Cardiac muscle cell (in vitro differentiated cells and primary cell): ENCODE data around the gene ABHD16B. TPM values are rescaled to one million over a fixed set of nuclear protein-coding genes. Genes with fewer than 3 reads are reported as not detected.

Experiments
- DNase-seq, 2 donors: peaks; one replicate each; pipeline versions ENCODE4 v3.0.0 to v3.0.0-alpha.2; 2010 to 2017; ENCODE audit warnings: low read depth in 1 of 2, low spot score in 1 of 2
- H3K27ac ChIP-seq: fragments of 200-600 bp; sonication (generic); 2 replicates; pipeline ENCODE4 v1.5.1; 2016
- H3K27me3 ChIP-seq: fragments of 200-600 bp; sonication (generic); 2 replicates; pipeline ENCODE4 v1.6.0; 2016; ENCODE audit warnings: control low read depth
- H3K36me3 ChIP-seq: fragments of 200-600 bp; sonication (generic); 2 replicates; pipeline ENCODE4 v1.5.1; 2016; ENCODE audit warnings: control low read depth
- H3K4me1 ChIP-seq: fragments of 200-600 bp; sonication (generic); 2 replicates; pipeline ENCODE4 v1.8.1; 2017; ENCODE audit warnings: low read depth, mild to moderate bottlenecking, mixed run types
- H3K4me3 ChIP-seq: fragments of 200-600 bp; sonication (generic); 2 replicates; pipeline ENCODE4 v1.5.1; 2016; ENCODE audit warnings: mild to moderate bottlenecking
- H3K9me3 ChIP-seq: fragments of 200-600 bp; sonication (generic); 2 replicates; pipeline ENCODE4 v1.5.1; 2017; ENCODE audit warnings: low read depth, mild to moderate bottlenecking, control low read depth
- CTCF ChIP-seq: IDR thresholded peaks from 2 replicates; pipeline ENCODE4 v1.5.1; 2012; ENCODE audit warnings: low read depth, mild to moderate bottlenecking, low read length
- polyA plus RNA-seq: library from polyadenylated mRNA; unstranded; fragments of >200 nt; fragmentation: Nextera tagmentation; extraction: Ambion mirVana; gene quantifications from 2 replicates; pipeline ENCODE4 v1.2.1, GENCODE V29; 2016
- total RNA-seq: library from RNA; depleted of rRNA; stranded (reverse); fragments of >200 nt; gene quantifications from 2 replicates; pipeline ENCODE4 v1.2.3, GENCODE V29; 2016

The ABHD16B gene
- total and polyA plus RNA-seq, 2 experiments from 2014 or later, result 3.4 TPM; not detected in 1

- Histone ChIP-seq H3K27ac (peak overlapping the region; percentile 41), H3K36me3 (no peaks in the 10 kb centered on the region), H3K4me3 (no peak overlapping the region), H3K4me1 (peaks cover 13% of the 10 kb centered on the region), H3K9me3 (no peaks in the 10 kb centered on the region), H3K27me3 (no peaks in the 10 kb centered on the region)
- no peak for DNase-seq
- no peak for TF ChIP-seq CTCF
Measured at GRCh38 chr20:63908008-63908682, 46.8 kb downstream of the ABHD16B start.

- peaks cover 13% of the 10 kb centered on the region for H3K4me1 ChIP-seq
- no peaks in the 10 kb centered on the region for H3K9me3 ChIP-seq
- no peaks in the 10 kb centered on the region for H3K36me3 ChIP-seq
- no peaks in the 10 kb centered on the region for H3K27me3 ChIP-seq
- peak in 1 of 2 donors; percentile 27 for DNase-seq
- H3K4me3 ChIP-seq, result no peak overlapping the region
- TF ChIP-seq CTCF, result no peak
- no peak overlapping the region for H3K27ac ChIP-seq
Measured at GRCh38 chr20:63911176-63911575, 49.9 kb downstream of the ABHD16B start.

Other genes with a start within 250 kb of the ABHD16B start
- gene GMEB2, start 234.4 kb upstream of the ABHD16B start, total RNA-seq, result 10.9 and 15.4 TPM in 2 replicates
- 10.8 and 11.4 TPM in 2 replicates for gene GMEB2, start 234.4 kb upstream of the ABHD16B start, polyA plus RNA-seq
- gene STMN3, start 208.1 kb upstream of the ABHD16B start, total RNA-seq, result 6.6 and 18.4 TPM in 2 replicates
- 5.7 and 9.9 TPM in 2 replicates for gene STMN3, start 208.1 kb upstream of the ABHD16B start, polyA plus RNA-seq
- 14.9 TPM in 2 replicates for gene RTEL1, start 203.2 kb upstream of the ABHD16B start, total RNA-seq
- gene RTEL1, start 203.2 kb upstream of the ABHD16B start, polyA plus RNA-seq, result 14.8 and 15.8 TPM in 2 replicates
- 9.5 and 10.3 TPM in 2 replicates for gene TNFRSF6B, start 164.8 kb upstream of the ABHD16B start, total RNA-seq
- gene TNFRSF6B, start 164.8 kb upstream of the ABHD16B start, polyA plus RNA-seq, result 3.3 and 4.9 TPM in 2 replicates
- 46.1 and 61.3 TPM in 2 replicates for gene ARFRP1, start 153.5 kb upstream of the ABHD16B start, total RNA-seq
- gene ARFRP1, start 153.5 kb upstream of the ABHD16B start, polyA plus RNA-seq, result 75.0 and 85.1 TPM in 2 replicates
- gene ZGPAT, start 153.5 kb upstream of the ABHD16B start, total RNA-seq, result 36.3 and 48.8 TPM in 2 replicates
- 30.0 and 37.5 TPM in 2 replicates for gene ZGPAT, start 153.5 kb upstream of the ABHD16B start, polyA plus RNA-seq
- gene LIME1, start 124.8 kb upstream of the ABHD16B start, total RNA-seq, result 10.1 and 19.2 TPM in 2 replicates
- 7.0 and 17.4 TPM in 2 replicates for gene LIME1, start 124.8 kb upstream of the ABHD16B start, polyA plus RNA-seq
- gene SLC2A4RG, start 121.7 kb upstream of the ABHD16B start, total RNA-seq, result 79.2 and 177 TPM in 2 replicates
- 46.6 and 58.0 TPM in 2 replicates for gene SLC2A4RG, start 121.7 kb upstream of the ABHD16B start, polyA plus RNA-seq
- gene ZBTB46, start 30.2 kb upstream of the ABHD16B start, total RNA-seq, result 43.1 and 53.4 TPM in 2 replicates
- gene ZBTB46, start 30.2 kb upstream of the ABHD16B start, polyA plus RNA-seq, result 24.1 and 24.5 TPM in 2 replicates
- 103 and 105 TPM in 2 replicates for gene TPD52L2, start 3.8 kb downstream of the ABHD16B start, total RNA-seq
- 114 and 121 TPM in 2 replicates for gene TPD52L2, start 3.8 kb downstream of the ABHD16B start, polyA plus RNA-seq
- 37.7 and 45.4 TPM in 2 replicates for gene DNAJC5, start 33.6 kb downstream of the ABHD16B start, total RNA-seq
- 9.4 and 10.2 TPM in 2 replicates for gene DNAJC5, start 33.6 kb downstream of the ABHD16B start, polyA plus RNA-seq
- 40.2 and 53.5 TPM in 2 replicates for gene UCKL1, start 94.9 kb downstream of the ABHD16B start, total RNA-seq
- 84.2 and 96.3 TPM in 2 replicates for gene UCKL1, start 94.9 kb downstream of the ABHD16B start, polyA plus RNA-seq
- gene ZNF512B, start 108.4 kb downstream of the ABHD16B start, total RNA-seq, result 41.6 and 45.8 TPM in 2 replicates
- gene ZNF512B, start 108.4 kb downstream of the ABHD16B start, polyA plus RNA-seq, result 13.7 and 15.3 TPM in 2 replicates
- 20.3 and 20.8 TPM in 2 replicates for gene SAMD10, start 118.1 kb downstream of the ABHD16B start, total RNA-seq
- 22.6 and 36.5 TPM in 2 replicates for gene SAMD10, start 118.1 kb downstream of the ABHD16B start, polyA plus RNA-seq
- gene PRPF6, start 119.6 kb downstream of the ABHD16B start, total RNA-seq, result 62.6 and 67.6 TPM in 2 replicates
- 73.5 and 78.7 TPM in 2 replicates for gene PRPF6, start 119.6 kb downstream of the ABHD16B start, polyA plus RNA-seq
- gene C20orf204, start 174.7 kb downstream of the ABHD16B start, total RNA-seq, result 0.88 and 2.2 TPM in 2 replicates
- 0.35 and 0.76 TPM in 2 replicates for gene C20orf204, start 174.7 kb downstream of the ABHD16B start, polyA plus RNA-seq
- gene SOX18, start 188.1 kb downstream of the ABHD16B start, total RNA-seq, result 0.06 and 0.14 TPM in 2 replicates
- gene SOX18, start 188.1 kb downstream of the ABHD16B start, polyA plus RNA-seq, result 3.5 TPM in 1 of 2 replicates, not detected in the other
- 96.0 and 97.3 TPM in 2 replicates for gene TCEA2, start 201.7 kb downstream of the ABHD16B start, total RNA-seq
- gene TCEA2, start 201.7 kb downstream of the ABHD16B start, polyA plus RNA-seq, result 157 and 169 TPM in 2 replicates
- 12.3 and 14.1 TPM in 2 replicates for gene RGS19, start 218.0 kb downstream of the ABHD16B start, total RNA-seq
- gene RGS19, start 218.0 kb downstream of the ABHD16B start, polyA plus RNA-seq, result 9.0 and 12.9 TPM in 2 replicates
- 5.3 and 9.6 TPM in 2 replicates for gene OPRL1, start 218.6 kb downstream of the ABHD16B start, total RNA-seq
- 2.1 and 2.9 TPM in 2 replicates for gene OPRL1, start 218.6 kb downstream of the ABHD16B start, polyA plus RNA-seq
- gene LKAAEAR1, start 222.9 kb downstream of the ABHD16B start, total RNA-seq, result 0.21 and 5.6 TPM in 2 replicates
- 0.47 and 2.2 TPM in 2 replicates for gene LKAAEAR1, start 222.9 kb downstream of the ABHD16B start, polyA plus RNA-seq
- gene NPBWR2, start 246.1 kb downstream of the ABHD16B start, total RNA-seq, result not detected in 2 replicates
- gene NPBWR2, start 246.1 kb downstream of the ABHD16B start, polyA plus RNA-seq, result not detected in 2 replicates